ENCODE data around the gene HOOK1. TPM values are rescaled to one million over a fixed set of nuclear protein-coding genes. Genes with fewer than 3 reads are reported as not detected.

The HOOK1 gene
- total RNA-seq, result 10 to 100 TPM; 23.2 to 32.0 (median 28.4) TPM
- 10 to 100 TPM; 10.9 to 18.2 TPM for polyA plus RNA-seq

DNA sequence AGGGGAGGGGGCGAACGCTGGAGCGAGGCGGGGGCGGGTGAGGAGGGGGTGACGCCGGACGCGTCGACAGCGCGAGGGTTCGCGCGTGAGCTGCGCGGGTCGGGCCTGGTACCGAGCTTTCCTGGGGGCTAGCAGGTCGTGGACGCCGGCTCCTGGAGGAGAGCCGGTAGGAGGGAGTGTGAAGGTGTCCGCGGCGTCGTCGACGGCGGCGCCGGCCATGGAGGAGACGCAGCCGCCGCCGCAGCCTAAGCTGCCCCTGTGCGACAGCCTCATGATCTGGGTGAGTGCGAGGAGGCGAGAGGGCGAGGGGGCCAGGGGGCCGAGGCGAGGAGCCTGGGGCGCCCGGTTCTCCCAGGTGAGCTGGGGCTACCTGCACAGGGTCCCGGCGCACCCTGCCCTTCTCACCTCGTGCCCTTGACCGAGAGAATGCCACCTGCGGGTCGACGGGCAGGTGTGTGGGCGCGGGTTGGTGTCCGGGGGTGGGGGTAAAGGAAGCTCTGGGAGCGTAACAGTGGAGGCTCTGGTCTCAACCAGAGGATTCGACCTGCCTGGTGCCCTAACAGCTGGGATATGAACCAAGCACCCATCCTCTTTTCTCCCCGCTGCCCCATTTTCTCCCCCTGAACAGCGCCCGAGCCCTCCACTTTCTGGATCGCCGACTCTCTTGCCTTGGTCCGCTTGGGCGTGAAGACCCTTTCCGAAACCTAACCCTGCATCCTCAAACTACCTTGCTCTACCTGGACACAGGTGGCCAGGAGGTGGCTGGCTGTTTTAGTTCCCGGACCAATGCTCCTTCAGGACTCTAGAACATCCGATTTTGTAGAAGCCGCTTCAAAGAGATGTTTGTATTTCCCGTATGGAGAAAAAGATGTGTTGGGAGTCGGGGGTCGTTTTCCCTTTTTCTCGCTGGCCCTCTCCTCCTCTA lies at the start of gene HOOK1:
Gene HOOK1 (plus strand): TSS at position 49 of the 925 bp plus-strand sequence. CDS start 169 bp downstream, at position 218.
- 3% methylated on average over 32 to 71 of the region's 71 CpGs for WGBS, 2 donors
- DNase-seq (peak in 2 of 6 donors; percentile 35 to 44), ATAC-seq (peak; percentile 28 to 46 (median 42)), FAIRE-seq (no peak)
- no peaks in the 10 kb centered on the region for H3K9me3 ChIP-seq
- H3K4me3 ChIP-seq, result peak within 1 kb of the TSS; percentile 75 to 89 (median 79)
- intact Hi-C loops (cut with DNase I), result no loop called here
- TF ChIP-seq, protein P1, sequence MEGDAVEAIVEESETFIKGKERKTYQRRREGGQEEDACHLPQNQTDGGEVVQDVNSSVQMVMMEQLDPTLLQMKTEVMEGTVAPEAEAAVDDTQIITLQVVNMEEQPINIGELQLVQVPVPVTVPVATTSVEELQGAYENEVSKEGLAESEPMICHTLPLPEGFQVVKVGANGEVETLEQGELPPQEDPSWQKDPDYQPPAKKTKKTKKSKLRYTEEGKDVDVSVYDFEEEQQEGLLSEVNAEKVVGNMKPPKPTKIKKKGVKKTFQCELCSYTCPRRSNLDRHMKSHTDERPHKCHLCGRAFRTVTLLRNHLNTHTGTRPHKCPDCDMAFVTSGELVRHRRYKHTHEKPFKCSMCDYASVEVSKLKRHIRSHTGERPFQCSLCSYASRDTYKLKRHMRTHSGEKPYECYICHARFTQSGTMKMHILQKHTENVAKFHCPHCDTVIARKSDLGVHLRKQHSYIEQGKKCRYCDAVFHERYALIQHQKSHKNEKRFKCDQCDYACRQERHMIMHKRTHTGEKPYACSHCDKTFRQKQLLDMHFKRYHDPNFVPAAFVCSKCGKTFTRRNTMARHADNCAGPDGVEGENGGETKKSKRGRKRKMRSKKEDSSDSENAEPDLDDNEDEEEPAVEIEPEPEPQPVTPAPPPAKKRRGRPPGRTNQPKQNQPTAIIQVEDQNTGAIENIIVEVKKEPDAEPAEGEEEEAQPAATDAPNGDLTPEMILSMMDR (IDR thresholded peaks at IDR 0.05), result no peak
- no peaks in the 10 kb centered on the region for H3K36me3 ChIP-seq
- peak within 1 kb of the TSS; percentile 85 to 93 (median 92) for H3K27ac ChIP-seq
- H3K27me3 ChIP-seq, result no peaks in the 10 kb centered on the region
- peaks cover 3 to 24% (median 7%) of the 10 kb centered on the region in 3 donors for H3K4me1 ChIP-seq

DNA sequence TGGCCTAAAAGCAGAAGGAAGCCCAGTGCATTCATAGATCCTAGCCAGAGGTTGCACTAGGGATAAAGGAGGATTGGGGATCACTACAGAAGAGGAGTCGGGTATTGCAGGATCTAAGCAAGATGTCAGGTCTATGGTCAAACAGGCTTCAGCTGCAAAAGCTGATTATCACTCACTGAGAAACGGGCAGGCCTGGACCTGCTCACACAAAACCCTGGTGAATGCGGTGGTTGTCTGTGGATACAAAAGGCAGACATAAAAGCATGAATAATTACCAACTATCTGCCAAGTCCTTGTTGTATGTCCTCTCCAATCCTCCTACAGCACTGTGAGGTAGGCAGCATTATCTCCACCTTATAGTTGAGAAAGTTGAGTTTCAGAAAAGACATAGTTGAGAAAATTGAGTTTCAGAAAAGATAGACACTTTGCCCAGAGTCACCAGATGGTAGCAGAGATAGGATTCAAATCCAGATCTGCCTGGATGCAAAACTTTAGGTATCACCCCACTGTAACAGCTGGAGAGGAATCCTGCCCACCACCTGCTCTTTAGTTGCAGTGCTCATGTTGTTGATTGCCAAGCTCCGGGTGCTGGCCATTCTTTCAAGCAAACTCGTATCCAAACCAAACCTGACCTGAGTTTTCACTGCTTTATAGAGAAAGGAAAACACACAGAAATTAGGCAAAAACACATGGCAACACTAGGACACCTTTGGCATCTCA lies 49.6 kb upstream of the HOOK1 start:
- TF ChIP-seq, protein P1 (IDR thresholded peaks at IDR 0.05), result no peak
- FAIRE-seq (no peak), DNase-seq (no peak), ATAC-seq (no peak)
- no peak overlapping the region for H3K4me3 ChIP-seq
- no peaks in the 10 kb centered on the region for H3K27me3 ChIP-seq
- H3K36me3 ChIP-seq, result no peaks in the 10 kb centered on the region
- WGBS, 2 donors, result 71 to 77% methylated on average over 5 of the region's 5 CpGs
- no peak overlapping the region for H3K27ac ChIP-seq
- no peaks in the 10 kb centered on the region for H3K9me3 ChIP-seq
- intact Hi-C loops (cut with DNase I), result no loop called here
- H3K4me1 ChIP-seq, result no peaks in the 10 kb centered on the region

DNA sequence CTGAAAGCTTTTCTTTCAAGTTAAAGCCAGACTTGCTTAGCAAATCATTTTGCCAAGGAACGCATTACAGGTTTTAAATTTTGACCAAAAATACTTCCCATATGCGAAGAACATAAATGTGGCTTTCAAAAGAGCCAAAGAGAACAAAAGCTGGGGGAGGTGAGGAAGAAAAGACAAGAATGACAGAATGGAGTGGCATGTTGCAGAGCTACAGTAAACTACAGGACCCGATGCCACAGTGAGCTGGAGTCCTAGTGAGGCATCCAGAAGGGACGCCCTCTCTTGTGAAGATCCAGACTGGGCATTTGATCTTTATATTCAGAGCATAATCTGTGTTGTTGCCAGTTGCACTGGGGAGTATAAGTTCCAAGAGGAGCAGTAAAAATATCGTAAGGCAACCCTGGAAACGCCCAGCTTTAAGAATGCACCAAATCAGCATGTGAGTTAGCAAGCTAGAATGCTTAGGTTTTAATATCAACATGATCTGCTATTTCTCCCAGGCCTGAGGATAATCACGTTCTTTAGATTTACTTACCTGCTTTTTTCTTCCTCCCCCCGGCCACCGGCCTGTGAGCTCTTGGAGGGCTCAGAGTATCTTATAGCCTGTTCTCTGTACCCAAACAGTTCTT lies 48.4 kb upstream of the HOOK1 start:
- ATAC-seq (no peak), DNase-seq (no peak), FAIRE-seq (no peak)
- Histone ChIP-seq H3K36me3 (no peaks in the 10 kb centered on the region), H3K9me3 (no peaks in the 10 kb centered on the region), H3K4me3 (no peak overlapping the region), H3K4me1 (peaks cover 0 to 1% (median under 1%) of the 10 kb centered on the region in 3 donors), H3K27ac (no peak overlapping the region), H3K27me3 (no peaks in the 10 kb centered on the region)
- TF ChIP-seq, protein P1 (IDR thresholded peaks at IDR 0.05), result no peak
- 87 to 88% methylated on average over 9 of the region's 9 CpGs for WGBS, 2 donors
- intact Hi-C loops (cut with DNase I), result no loop called here

DNA sequence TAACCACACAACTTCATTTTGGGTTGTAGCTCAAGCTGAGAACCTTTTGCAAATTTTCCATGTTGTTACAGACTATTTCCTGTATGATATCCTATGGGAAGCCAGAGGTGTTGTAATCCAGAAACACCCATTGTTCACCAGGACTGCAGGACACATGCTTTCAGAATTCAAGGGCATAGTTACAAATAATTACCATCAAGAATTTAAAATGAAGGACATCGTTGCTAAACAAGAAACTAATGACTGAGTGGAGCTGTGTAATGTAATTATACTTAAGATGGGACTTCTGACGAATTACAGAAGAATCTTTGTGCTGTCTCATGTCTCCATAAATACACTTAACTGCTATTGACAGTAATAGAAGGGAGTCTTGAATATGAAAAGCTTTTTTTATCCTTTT lies 47.6 kb upstream of the HOOK1 start:
- TF ChIP-seq, protein P1 (IDR thresholded peaks at IDR 0.05), result no peak
- no peaks in the 10 kb centered on the region for H3K36me3 ChIP-seq
- 54 to 56% methylated on average over 2 of the region's 2 CpGs for WGBS, 2 donors
- H3K4me3 ChIP-seq, result no peak overlapping the region
- intact Hi-C loops (cut with DNase I), result no loop called here
- DNase-seq, result no peak
- H3K4me1 ChIP-seq, result peaks cover 0 to 9% (median 9%) of the 10 kb centered on the region in 3 donors
- no peaks in the 10 kb centered on the region for H3K9me3 ChIP-seq
- no peak overlapping the region for H3K27ac ChIP-seq
- no peak for ATAC-seq
- no peak for FAIRE-seq
- no peaks in the 10 kb centered on the region for H3K27me3 ChIP-seq
